ENCODE measurements around the gene NLGN1.

The NLGN1 gene

GRCh38 chr3:173739726-173740125 lies 342.2 kb downstream of the NLGN1 start:
- no peak for DNase-seq (ENCODE audit: extremely low read depth, insufficient read length)
- no peak for TF ChIP-seq CTCF (IDR thresholded peaks at IDR 0.05; ENCODE audit: insufficient read depth, low read length, poor library complexity, severe bottlenecking)
- Histone ChIP-seq H3K27me3 (replicated peaks; ENCODE audit: control insufficient read depth, insufficient read depth, low read length) (no peaks in the 10 kb centered on the region), H3K4me3 (replicated peaks; ENCODE audit: low read depth, low read length) (no peak overlapping the region), H3K36me3 (ENCODE audit: control insufficient read depth, insufficient read depth, low read length) (no peaks in the 10 kb centered on the region)

GRCh38 chr3:173742491-173742890 lies 344.9 kb downstream of the NLGN1 start:
- Histone ChIP-seq H3K4me3 (replicated peaks; ENCODE audit: low read depth, low read length) (no peak overlapping the region), H3K36me3 (ENCODE audit: control insufficient read depth, insufficient read depth, low read length) (no peaks in the 10 kb centered on the region), H3K27me3 (replicated peaks; ENCODE audit: control insufficient read depth, insufficient read depth, low read length) (no peaks in the 10 kb centered on the region)
- DNase-seq (ENCODE audit: extremely low read depth, insufficient read length) = no peak
- no peak for TF ChIP-seq CTCF (IDR thresholded peaks at IDR 0.05; ENCODE audit: insufficient read depth, low read length, poor library complexity, severe bottlenecking)

GRCh38 chr3:173743111-173743510 lies 345.6 kb downstream of the NLGN1 start:
- no peak for DNase-seq (ENCODE audit: extremely low read depth, insufficient read length)
- no peak for TF ChIP-seq CTCF (IDR thresholded peaks at IDR 0.05; ENCODE audit: insufficient read depth, low read length, poor library complexity, severe bottlenecking)
- H3K27me3 ChIP-seq (replicated peaks; ENCODE audit: control insufficient read depth, insufficient read depth, low read length) = no peaks in the 10 kb centered on the region
- no peaks in the 10 kb centered on the region for H3K36me3 ChIP-seq (ENCODE audit: control insufficient read depth, insufficient read depth, low read length)
- no peak overlapping the region for H3K4me3 ChIP-seq (replicated peaks; ENCODE audit: low read depth, low read length)

GRCh38 chr3:173743516-173743915 lies 346.0 kb downstream of the NLGN1 start:
- Histone ChIP-seq H3K4me3 (replicated peaks; ENCODE audit: low read depth, low read length) (no peak overlapping the region), H3K27me3 (replicated peaks; ENCODE audit: control insufficient read depth, insufficient read depth, low read length) (no peaks in the 10 kb centered on the region), H3K36me3 (ENCODE audit: control insufficient read depth, insufficient read depth, low read length) (no peaks in the 10 kb centered on the region)
- no peak for TF ChIP-seq CTCF (IDR thresholded peaks at IDR 0.05; ENCODE audit: insufficient read depth, low read length, poor library complexity, severe bottlenecking)
- no peak for DNase-seq (ENCODE audit: extremely low read depth, insufficient read length)

- no peak overlapping the region for H3K4me3 ChIP-seq (replicated peaks; ENCODE audit: low read depth, low read length)
- no peak for TF ChIP-seq CTCF (IDR thresholded peaks at IDR 0.05; ENCODE audit: insufficient read depth, low read length, poor library complexity, severe bottlenecking)
Observed at GRCh38 chr3:173744479-173744878, 346.9 kb downstream of the NLGN1 start.

GRCh38 chr3:173744895-173745294 lies 347.4 kb downstream of the NLGN1 start:
- H3K4me3 ChIP-seq (replicated peaks; ENCODE audit: low read depth, low read length) = no peak overlapping the region
- DNase-seq (ENCODE audit: extremely low read depth, insufficient read length) = no peak
- no peaks in the 10 kb centered on the region for H3K36me3 ChIP-seq (ENCODE audit: control insufficient read depth, insufficient read depth, low read length)
- no peaks in the 10 kb centered on the region for H3K27me3 ChIP-seq (replicated peaks; ENCODE audit: control insufficient read depth, insufficient read depth, low read length)
- no peak for TF ChIP-seq CTCF (IDR thresholded peaks at IDR 0.05; ENCODE audit: insufficient read depth, low read length, poor library complexity, severe bottlenecking)

More at GRCh38 chr3:173744479-173744878, 346.9 kb downstream of the NLGN1 start:
- DNase-seq (ENCODE audit: extremely low read depth, insufficient read length) = no peak
- Histone ChIP-seq H3K36me3 (ENCODE audit: control insufficient read depth, insufficient read depth, low read length) (no peaks in the 10 kb centered on the region), H3K27me3 (replicated peaks; ENCODE audit: control insufficient read depth, insufficient read depth, low read length) (no peaks in the 10 kb centered on the region)

Measured in GM06990 (cell line).